Measurements from ENCODE around the gene ITGB2.
"Not testable (repeated sequence)": the region's sequence is repeated elsewhere in the genome, so short reads cannot be mapped to it uniquely, and the experiment has no call there.

Gene ITGB2

DNA sequence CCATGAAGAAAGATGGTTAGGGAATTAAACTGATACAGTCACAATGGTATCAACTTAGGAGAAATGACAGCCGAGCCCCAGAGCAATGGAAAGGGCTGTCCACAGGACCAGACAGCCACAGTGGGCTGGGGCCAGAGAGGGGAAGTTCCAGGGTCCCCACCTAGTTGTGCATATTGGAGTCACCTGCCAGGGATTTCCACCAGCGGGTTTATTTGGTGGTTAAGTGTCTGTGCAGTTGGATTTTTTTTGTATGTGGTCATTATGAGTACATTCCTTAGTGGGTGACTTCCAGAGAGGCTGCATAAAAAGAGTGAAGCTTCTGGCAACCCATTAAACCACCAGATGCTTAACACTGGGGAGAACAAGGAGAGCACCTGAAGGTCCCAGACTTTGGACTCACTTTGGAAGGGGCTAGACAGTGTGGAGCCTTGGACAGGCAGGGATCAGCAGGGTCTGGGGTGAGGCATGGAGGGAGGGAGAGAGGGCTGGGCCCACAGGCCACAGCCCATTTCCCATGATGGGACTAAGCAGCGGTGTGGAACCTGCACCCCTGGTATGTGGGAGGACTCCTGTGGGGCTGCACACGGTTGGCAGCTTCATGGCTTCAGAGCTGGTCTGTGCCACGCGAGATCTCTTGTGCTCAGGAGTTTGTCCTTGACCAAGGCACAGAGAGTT lies 39.4 kb downstream of the ITGB2 start:
- H3K4me3 ChIP-seq (ENCODE audit: low read depth, low read length): no peak overlapping the region
- TF ChIP-seq, protein P1, sequence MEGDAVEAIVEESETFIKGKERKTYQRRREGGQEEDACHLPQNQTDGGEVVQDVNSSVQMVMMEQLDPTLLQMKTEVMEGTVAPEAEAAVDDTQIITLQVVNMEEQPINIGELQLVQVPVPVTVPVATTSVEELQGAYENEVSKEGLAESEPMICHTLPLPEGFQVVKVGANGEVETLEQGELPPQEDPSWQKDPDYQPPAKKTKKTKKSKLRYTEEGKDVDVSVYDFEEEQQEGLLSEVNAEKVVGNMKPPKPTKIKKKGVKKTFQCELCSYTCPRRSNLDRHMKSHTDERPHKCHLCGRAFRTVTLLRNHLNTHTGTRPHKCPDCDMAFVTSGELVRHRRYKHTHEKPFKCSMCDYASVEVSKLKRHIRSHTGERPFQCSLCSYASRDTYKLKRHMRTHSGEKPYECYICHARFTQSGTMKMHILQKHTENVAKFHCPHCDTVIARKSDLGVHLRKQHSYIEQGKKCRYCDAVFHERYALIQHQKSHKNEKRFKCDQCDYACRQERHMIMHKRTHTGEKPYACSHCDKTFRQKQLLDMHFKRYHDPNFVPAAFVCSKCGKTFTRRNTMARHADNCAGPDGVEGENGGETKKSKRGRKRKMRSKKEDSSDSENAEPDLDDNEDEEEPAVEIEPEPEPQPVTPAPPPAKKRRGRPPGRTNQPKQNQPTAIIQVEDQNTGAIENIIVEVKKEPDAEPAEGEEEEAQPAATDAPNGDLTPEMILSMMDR (IDR thresholded peaks at IDR 0.05; ENCODE audit: low read depth, low read length, missing control alignments): no peak
- no peak for DNase-seq (ENCODE audit: low read depth)

DNA sequence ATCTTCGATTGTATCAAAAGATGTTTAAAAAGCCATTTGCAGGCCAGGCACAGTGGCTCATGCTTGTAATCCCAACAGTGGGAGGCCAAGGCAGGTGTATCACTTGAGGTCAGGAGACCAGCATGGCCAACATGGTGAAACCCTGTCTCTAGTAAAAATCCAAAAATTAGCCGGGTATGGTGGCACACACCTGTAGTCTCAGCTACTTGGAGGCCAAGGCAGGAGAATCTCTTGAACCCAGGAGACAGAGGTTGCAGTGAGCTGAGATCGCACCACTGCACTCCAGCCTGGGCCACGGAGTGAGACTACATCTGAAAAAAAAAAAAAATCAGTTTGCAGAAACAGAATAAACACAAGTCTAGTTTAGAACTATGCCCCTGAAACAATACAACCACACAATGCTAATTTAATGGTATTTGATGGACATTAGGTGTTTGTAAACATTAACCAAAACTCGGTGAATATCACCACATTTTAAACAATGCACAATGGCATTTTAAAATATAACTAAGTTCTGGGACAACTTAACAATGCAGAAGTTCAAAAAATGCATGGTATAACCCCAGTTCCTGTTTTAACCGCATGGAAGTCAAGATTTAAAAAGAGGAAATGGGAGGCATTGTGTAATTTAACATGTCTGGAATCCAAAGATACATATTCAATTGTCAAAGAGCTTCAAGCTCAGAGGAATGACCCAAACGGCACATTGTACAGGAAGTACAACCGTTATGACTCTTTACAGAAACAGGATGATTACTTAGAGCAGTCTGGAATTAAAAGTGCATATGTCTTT lies 40.1 kb downstream of the ITGB2 start:
- H3K4me3 ChIP-seq (ENCODE audit: low read depth, low read length): no peak overlapping the region
- TF ChIP-seq, protein P1 (IDR thresholded peaks at IDR 0.05; ENCODE audit: low read depth, low read length, missing control alignments): no peak
- DNase-seq (ENCODE audit: low read depth): no peak

DNA sequence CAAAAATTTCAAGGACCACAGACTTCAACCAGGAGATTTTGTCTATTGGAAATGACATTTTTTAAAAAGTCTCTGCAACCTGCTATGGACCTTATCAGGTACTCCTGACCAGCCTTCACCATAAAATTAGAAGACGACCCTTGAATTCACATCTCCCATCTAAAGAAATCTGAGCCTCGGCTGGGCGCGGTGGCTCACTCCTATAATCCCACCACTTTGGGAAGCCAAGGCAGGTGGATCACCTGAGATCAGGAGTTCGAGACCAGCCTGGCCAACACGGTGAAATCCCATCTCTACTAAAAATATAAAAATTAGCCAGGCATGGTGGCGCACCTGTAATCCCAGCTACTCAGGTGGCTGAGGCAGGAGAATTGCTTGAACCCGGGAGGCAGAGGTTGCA lies 41.5 kb downstream of the ITGB2 start:
- not testable (repeated sequence) for DNase-seq (ENCODE audit: low read depth); H3K4me3 ChIP-seq (ENCODE audit: low read depth, low read length)

DNA sequence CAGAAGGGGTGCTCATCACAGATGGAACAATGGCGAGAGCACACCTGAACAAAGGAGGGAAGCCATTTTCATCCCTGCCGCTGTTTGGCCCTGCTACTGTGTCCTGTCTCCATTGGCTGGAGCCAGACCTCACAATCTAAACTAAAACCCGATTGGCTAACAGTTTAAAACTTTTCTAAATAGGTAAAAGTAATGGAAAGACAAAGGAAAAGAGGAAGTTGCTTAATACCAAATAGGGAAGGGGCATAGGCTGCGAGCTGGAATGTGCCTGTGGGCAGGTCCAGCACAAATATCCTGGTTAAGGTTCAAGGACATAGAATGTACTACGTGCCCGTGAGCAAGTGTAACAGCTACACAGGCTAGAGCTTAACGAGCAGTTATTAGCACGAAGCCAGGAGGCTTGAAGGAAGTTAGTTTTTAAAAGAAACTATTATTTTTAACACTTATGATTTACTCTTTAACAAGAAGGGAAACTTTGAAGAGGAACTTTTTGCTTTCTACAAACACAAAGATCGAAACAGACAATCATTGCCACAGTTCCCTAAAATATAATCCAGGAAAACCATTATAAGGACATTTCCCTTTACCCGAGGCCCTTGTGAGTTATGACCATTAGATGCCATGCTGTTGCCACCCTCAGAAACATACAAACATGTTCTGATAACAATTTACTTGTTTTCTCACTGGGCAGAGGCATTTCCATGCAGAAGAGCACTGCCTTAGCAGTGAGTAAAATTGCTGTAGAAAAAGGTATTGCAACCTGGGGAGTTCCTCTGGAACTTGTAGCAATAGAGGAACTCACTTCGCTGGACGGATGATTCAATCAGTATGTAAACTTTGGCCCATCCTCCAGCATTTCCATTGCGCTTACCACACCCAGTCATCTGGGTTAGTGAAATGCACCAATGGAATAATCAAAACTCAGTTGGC lies 42.4 kb downstream of the ITGB2 start:
- TF ChIP-seq, protein P1 (IDR thresholded peaks at IDR 0.05; ENCODE audit: low read depth, low read length, missing control alignments): no peak
- DNase-seq (ENCODE audit: low read depth): no peak
- H3K4me3 ChIP-seq (ENCODE audit: low read depth, low read length): no peak overlapping the region

DNA sequence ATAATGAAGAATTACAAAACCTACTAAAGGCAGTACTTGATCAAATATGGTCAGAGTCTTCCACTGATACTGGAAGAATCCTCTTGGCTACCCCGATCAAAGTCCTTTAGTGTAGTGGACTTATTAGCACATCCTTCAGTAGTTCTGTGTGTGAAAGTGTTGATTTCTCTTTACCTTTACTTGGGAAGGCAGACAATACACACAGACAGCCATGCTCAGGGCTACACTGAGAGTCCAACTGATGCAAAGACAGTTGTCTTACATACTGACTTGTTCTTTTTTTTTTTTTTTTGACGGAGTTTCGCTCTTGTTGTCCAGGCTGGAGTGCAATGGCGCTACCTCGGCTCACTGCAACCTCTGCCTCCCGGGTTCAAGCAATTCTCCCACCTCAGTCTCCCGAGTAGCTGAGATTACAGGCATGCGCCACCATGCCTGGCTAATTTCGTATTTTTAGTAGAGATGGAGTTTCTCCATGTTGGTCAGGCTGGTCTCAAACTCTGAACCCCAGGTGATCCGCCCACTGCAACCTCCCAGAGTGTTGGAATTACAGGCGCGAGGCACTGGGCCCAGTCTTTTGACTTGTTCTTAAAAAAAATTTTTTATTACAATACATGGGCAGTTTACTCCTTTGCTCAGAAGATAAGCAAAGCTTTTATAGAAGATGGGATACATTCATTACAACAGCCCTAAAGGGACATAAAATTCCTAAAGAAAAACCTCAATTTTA lies 43.7 kb downstream of the ITGB2 start:
- no peak for DNase-seq (ENCODE audit: low read depth)
- H3K4me3 ChIP-seq (ENCODE audit: low read depth, low read length): no peak overlapping the region
- TF ChIP-seq, protein P1 (IDR thresholded peaks at IDR 0.05; ENCODE audit: low read depth, low read length, missing control alignments): no peak

DNA sequence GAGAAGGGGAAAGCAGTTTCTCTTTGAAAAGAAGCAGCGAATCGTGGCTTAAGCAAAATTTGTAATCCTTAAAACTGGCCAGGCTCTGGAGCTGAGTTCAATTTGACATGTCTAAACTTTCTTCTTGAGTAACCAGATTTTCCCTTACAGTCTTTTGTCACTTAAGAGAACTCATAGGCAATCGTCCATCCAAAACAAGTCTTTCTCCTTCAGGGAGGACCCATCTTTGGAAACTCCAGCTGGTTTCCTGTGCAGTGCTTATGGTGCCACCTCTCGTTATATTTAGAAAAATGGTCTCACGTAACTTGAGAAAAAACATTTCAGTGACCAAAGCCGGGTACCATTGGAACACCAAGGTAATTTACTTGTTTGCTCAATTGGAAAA lies 45.4 kb downstream of the ITGB2 start:
- TF ChIP-seq, protein P1 (IDR thresholded peaks at IDR 0.05; ENCODE audit: low read depth, low read length, missing control alignments): no peak
- peak overlapping the region; percentile 71 for H3K4me3 ChIP-seq (ENCODE audit: low read depth, low read length)
- no peak for DNase-seq (ENCODE audit: low read depth)

All from GM12864 (cell line).